Lower leg skin (tissue), 4 donors: ENCODE measurements around the gene BUB1B. TPM values are rescaled to one million over a fixed set of nuclear protein-coding genes. Genes with fewer than 3 reads are reported as not detected.

Experiments used
- DNase-seq, 2 donors: peaks; one replicate each; pipeline ENCODE4 v3.0.0-alpha.2; 2019; ENCODE audit warnings: low spot score in 2 of 2
- H3K4me3 ChIP-seq: fragments of 200-600 bp; sonication (generic); 2 replicates; pipeline ENCODE4 v1.5.1; 2017; ENCODE audit warnings: mild to moderate bottlenecking, low read depth; ENCODE audit not compliant: poor library complexity, severe bottlenecking
- POLR2A ChIP-seq, 2 donors: fragments of 450-650 bp; IDR thresholded peaks; one replicate each; pipeline ENCODE4 v1.6.1; 2016 to 2017; ENCODE audit warnings: antibody characterized with exemption in 2 of 2, mild to moderate bottlenecking in 1 of 2, moderate library complexity in 1 of 2
- WGBS, 2 donors: methylation state at CpG; one replicate each; pipeline ENCODE4 v1.1.5; 2018; 5-methylcytosine and 5-hydroxymethylcytosine counted together
- intact Hi-C: fragments of 100-400 bp; cut with DNase I; formaldehyde crosslinking; loops from one replicate; pipeline ENCODE4 v1.15.0; 2023; ENCODE audit warnings: low total_unique reads
- total RNA-seq, 4 donors: library from RNA; depleted of rRNA; stranded (reverse); fragments of >200 nt; gene quantifications; one replicate each; pipeline ENCODE4 v1.1.0, GENCODE V29; 2016
- TF ChIP-seq, protein P1 (sequence below), 3 donors: fragments of 450-650 bp; IDR thresholded peaks; one replicate each; pipeline ENCODE4 v1.5.1; 2016; ENCODE audit warnings: antibody characterized with exemption in 3 of 3, mild to moderate bottlenecking in 3 of 3, moderate library complexity in 2 of 3

Gene BUB1B
- total RNA-seq, 4 donors from 2014 or later, result 1.3 to 4.5 (median 2.1) TPM

DNA sequence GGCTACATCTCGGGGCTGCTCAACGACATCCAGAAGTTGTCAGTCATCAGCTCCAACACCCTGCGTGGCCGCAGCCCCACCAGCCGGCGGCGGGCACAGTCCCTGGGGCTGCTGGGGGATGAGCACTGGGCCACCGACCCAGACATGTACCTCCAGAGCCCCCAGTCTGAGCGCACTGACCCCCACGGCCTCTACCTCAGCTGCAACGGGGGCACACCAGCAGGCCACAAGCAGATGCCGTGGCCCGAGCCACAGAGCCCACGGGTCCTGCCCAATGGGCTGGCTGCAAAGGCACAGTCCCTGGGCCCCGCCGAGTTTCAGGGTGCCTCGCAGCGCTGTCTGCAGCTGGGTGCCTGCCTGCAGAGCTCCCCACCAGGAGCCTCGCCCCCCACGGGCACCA, 105.0 kb downstream of the BUB1B start:
- WGBS, 2 donors, result 82 to 86% methylated on average over 3 to 18 of the region's 20 CpGs
- DNase-seq, result no peak
- intact Hi-C loops, result no loop called here

DNA sequence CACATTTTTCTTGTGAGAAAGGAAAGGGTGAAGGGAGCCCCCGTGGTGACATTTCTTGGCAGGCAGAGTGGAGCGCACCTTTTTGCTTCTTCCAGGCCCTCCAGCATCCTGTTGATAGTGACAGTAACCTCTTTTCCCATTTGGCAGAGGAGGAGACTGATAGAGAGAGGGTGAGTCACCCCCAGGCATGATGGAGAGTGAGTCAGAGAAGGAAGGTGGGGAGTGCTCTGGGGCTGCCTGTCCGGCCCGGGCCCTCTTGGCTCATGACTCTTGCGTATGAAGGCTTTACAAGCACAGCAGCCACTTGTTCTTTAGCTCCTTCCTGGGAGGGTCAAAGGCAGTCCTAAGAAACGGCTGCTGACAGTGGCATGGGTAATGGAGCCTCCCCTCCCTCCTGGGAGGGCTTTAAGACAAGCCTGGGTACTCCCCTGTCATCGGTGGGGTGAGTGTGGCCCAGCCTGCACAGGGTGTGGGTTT, 106.0 kb downstream of the BUB1B start:
- intact Hi-C loops, result no loop called here
- DNase-seq, result peak in 1 of 2 donors; percentile 69
- no peak overlapping the region for H3K4me3 ChIP-seq
- WGBS, 2 donors, result 21 to 30% methylated on average over 7 of the region's 7 CpGs
- TF ChIP-seq, protein P1, sequence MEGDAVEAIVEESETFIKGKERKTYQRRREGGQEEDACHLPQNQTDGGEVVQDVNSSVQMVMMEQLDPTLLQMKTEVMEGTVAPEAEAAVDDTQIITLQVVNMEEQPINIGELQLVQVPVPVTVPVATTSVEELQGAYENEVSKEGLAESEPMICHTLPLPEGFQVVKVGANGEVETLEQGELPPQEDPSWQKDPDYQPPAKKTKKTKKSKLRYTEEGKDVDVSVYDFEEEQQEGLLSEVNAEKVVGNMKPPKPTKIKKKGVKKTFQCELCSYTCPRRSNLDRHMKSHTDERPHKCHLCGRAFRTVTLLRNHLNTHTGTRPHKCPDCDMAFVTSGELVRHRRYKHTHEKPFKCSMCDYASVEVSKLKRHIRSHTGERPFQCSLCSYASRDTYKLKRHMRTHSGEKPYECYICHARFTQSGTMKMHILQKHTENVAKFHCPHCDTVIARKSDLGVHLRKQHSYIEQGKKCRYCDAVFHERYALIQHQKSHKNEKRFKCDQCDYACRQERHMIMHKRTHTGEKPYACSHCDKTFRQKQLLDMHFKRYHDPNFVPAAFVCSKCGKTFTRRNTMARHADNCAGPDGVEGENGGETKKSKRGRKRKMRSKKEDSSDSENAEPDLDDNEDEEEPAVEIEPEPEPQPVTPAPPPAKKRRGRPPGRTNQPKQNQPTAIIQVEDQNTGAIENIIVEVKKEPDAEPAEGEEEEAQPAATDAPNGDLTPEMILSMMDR (IDR thresholded peaks at IDR 0.05), result no peak
- no peak for TF ChIP-seq POLR2A (IDR thresholded peaks at IDR 0.05)

More for the DNA sequence above, 105.0 kb downstream of the BUB1B start:
- no peak overlapping the region for H3K4me3 ChIP-seq
- TF ChIP-seq, protein P1 (IDR thresholded peaks at IDR 0.05), result no peak
- TF ChIP-seq POLR2A (IDR thresholded peaks at IDR 0.05), result no peak

DNA sequence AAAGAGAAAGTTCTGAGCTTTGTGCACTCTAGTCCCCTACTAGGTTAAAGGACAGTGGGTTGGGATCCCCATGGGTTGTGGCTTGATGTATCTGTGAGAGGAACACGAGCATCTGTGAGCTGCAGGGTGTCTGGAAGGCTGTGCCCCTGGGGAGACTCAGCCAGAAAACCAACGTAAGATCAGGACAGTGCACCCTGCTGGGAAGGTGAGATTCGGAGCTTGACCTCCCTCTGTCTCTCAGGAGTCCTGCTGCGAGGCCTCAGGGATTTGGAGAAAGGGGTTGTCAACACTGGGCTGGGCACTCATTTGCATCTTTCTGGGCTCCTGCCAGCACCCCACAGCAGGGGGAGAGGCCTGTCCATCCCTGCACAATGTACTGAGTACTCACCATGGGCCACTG, 106.8 kb downstream of the BUB1B start:
- DNase-seq, result no peak
- 90 to 91% methylated on average over 4 of the region's 4 CpGs for WGBS, 2 donors
- intact Hi-C loops, result no loop called here
- TF ChIP-seq POLR2A (IDR thresholded peaks at IDR 0.05), result no peak
- TF ChIP-seq, protein P1 (IDR thresholded peaks at IDR 0.05), result no peak
- no peak overlapping the region for H3K4me3 ChIP-seq

DNA sequence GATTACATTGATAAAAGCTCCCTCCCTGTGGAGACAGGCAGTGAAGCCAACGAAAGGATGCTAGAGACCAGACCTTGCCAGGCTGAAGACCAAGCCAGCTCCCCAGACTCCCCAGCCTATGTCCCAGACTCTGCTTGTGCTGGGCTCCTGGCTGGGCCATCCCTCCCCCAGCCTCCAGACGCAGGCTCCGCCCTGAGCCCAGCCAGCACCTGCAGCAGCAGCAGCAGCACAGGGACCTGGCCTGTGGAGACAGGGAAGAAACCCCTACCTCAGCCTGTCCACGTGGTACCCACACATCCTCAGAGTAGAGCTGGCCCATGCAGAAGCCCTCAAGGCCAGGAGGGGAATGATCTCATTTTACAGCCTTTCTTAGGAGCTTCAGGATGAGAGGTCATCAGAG, 108.7 kb downstream of the BUB1B start:
- 65 to 79% methylated on average over 3 to 4 of the region's 4 CpGs for WGBS, 2 donors
- DNase-seq, result no peak
- no peak for TF ChIP-seq POLR2A (IDR thresholded peaks at IDR 0.05)
- TF ChIP-seq, protein P1 (IDR thresholded peaks at IDR 0.05), result no peak
- H3K4me3 ChIP-seq, result no peak overlapping the region
- intact Hi-C loops, result loop anchor here (5.0 kb wide), 1 partner anchor 52 kb away; no protein-coding TSS in a partner anchor

DNA sequence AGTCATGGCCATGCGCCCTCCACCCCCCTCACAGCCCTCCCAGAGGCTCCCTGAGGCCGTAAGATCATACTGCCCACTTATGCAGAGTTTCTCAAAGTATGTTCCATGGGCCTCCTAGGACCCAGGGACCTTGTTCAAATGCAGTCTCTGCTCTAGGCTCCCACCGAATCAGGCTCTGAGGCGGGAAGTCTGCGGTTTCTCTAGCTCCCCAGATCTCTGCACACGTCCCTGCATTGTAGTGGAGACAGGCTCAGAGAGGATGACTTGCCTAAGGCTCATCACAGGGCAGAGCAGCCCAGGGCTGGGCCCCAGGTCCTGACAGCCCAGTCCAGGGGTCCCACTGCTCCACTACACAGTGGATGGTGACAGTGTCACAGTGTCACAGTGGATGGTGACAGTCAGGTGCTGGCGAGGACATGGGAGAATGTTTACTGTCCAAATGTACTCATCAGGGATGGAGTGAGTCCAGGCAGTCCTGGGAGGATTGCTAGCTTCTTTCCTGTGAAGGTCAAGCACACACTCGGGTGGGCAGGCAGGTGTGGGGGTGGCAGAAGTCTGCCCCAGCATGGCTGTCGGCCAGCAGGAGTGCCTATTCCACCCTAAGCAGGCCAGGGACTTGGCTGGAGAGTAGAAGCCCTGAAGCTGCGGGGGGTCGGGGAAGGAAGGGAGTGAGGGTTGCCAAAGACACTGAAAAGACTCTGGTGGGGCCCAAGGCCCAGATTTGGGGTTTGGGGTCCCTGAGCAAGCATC, 109.6 kb downstream of the BUB1B start:
- intact Hi-C loops, result loop anchor here (5.0 kb wide), 1 partner anchor 53 kb away; no protein-coding TSS in a partner anchor
- TF ChIP-seq POLR2A (IDR thresholded peaks at IDR 0.05), result no peak
- TF ChIP-seq, protein P1 (IDR thresholded peaks at IDR 0.05), result no peak
- DNase-seq, result no peak
- WGBS, 2 donors, result 73 to 78% methylated on average over 11 of the region's 11 CpGs
- H3K4me3 ChIP-seq, result no peak overlapping the region

Other genes starting within 250 kb of the BUB1B start
- gene GPR176, start 240.8 kb upstream of the BUB1B start, total RNA-seq, result 1 to 10 TPM in 3 of 4 donors, under 1 TPM in 1; 0.53 to 6.2 (median 3.0) TPM
- 10 to 100 TPM; 14.3 to 23.0 (median 15.0) TPM for gene EIF2AK4, start 227.0 kb upstream of the BUB1B start, total RNA-seq
- 100 to 1,000 TPM; 177 to 220 (median 201) TPM for gene SRP14, start 121.9 kb upstream of the BUB1B start, total RNA-seq
- 10 to 100 TPM in 1 of 4 donors, 1 to 10 TPM in 3; 2.1 to 11.8 (median 8.4) TPM for gene BMF, start 52.2 kb upstream of the BUB1B start, total RNA-seq
- gene PAK6, start 78.0 kb downstream of the BUB1B start, total RNA-seq, result 10 to 100 TPM; 48.3 to 83.9 (median 70.4) TPM
- gene ANKRD63, start 122.0 kb downstream of the BUB1B start, total RNA-seq, result not detected
- gene PLCB2, start 146.9 kb downstream of the BUB1B start, total RNA-seq, result 1 to 10 TPM in 3 of 4 donors, under 1 TPM in 1; 0.88 to 4.2 (median 2.3) TPM
- gene INAFM2, start 162.6 kb downstream of the BUB1B start, total RNA-seq, result 10 to 100 TPM in 2 of 4 donors, 1 to 10 TPM in 2; 6.8 to 13.8 (median 10.0) TPM
- 10 to 100 TPM; 17.4 to 28.6 (median 24.7) TPM for gene CCDC9B, start 179.9 kb downstream of the BUB1B start, total RNA-seq
- gene PHGR1, start 190.0 kb downstream of the BUB1B start, total RNA-seq, result 1 to 10 TPM in 1 of 4 donors, not detected in 3; 3.1 TPM
- gene DISP2, start 197.2 kb downstream of the BUB1B start, total RNA-seq, result under 1 TPM in 3 of 4 donors, not detected in 1; 0.05 to 0.08 (median 0.06) TPM
- 10 to 100 TPM in 3 of 4 donors, 1 to 10 TPM in 1; 7.6 to 24.8 (median 13.1) TPM for gene KNSTRN, start 221.7 kb downstream of the BUB1B start, total RNA-seq
- 10 to 100 TPM in 3 of 4 donors, 1 to 10 TPM in 1; 5.9 to 21.1 (median 12.6) TPM for gene IVD, start 244.7 kb downstream of the BUB1B start, total RNA-seq